Measurements from ENCODE around the gene MOB4.

The MOB4 gene

GRCh38 chr2:197591339-197592072, 75.6 kb downstream of the MOB4 start:
- DNase-seq (ENCODE audit: low spot score): no peak

DNA sequence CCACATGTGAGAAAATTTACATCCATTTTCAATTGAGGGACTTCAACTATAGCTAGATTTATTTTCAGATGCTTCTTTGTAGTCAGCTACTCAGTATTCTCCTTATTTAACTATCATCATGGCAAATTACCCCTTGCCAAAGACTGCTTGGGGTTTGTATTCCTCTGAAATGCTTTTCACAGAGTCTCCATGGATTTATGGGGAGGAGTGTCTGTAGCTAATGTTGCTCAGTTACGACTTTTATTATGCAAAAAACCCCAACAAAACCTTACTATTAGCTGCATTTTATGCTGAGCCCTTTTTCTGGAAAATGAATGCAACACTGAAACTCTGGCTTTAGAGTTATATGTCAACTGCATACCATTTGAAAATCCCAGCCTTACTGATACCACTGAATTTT, 80.9 kb downstream of the MOB4 start:
- DNase-seq (ENCODE audit: low spot score): no peak

DNA sequence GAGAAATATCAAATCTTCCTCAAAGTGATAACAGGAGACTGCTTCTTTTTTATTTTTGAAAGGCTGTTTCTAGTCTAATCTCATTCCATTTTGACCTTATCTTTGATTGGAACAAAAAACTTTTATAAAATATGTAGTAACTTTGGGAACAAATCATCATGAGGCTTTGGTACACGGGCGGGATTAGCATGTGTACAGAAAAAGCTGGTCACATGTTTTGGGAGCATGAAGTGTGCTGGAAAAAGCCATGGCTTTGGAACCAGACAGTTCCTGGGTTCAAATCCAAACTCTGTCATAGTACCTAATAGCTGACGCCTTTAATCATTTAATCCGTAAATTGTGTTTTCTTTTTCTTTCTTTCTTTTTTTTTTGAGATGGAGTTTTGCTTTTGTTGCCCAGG, 81.3 kb downstream of the MOB4 start:
- DNase-seq (ENCODE audit: low spot score): no peak

- no peak for DNase-seq (ENCODE audit: low spot score)
Measured at GRCh38 chr2:197598450-197598849, 82.6 kb downstream of the MOB4 start.

- peak; percentile 18 for DNase-seq (ENCODE audit: low spot score)
Measured at GRCh38 chr2:197599285-197599965, 83.6 kb downstream of the MOB4 start.

GRCh38 chr2:197600306-197600705, 84.4 kb downstream of the MOB4 start:
- DNase-seq (ENCODE audit: low spot score): no peak

DNA sequence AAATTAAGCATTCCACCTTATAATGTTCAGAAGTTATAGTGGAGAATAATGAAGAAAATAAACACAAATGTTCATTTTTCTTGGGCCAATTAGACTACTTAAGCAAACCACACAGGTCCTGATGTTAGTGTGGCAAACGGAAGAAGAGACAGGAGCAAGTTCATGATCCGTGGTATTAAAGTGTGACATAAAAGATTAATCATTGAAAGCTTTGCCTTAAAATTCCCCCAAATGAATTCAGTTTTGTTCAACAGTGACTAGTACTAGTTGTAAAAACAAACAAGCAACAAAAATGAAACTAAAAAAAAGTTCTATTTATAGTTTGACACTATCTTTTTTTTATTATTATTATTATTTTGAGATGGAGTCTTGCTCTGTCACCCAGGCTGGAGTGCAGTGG, 85.9 kb downstream of the MOB4 start:
- no peak for DNase-seq (ENCODE audit: low spot score)

Measured in hematopoietic multipotent progenitor cell treated with erythropoietin and hydrocortisone succinate and interleukin-3 and kit ligand, for 17 days (in vitro differentiated cells).